Prostate gland (tissue), 2 donors: ENCODE results near the gene ZNF267. TPM values are rescaled to one million over a fixed set of nuclear protein-coding genes. Genes with fewer than 3 reads are reported as not detected.
"Not testable (repeated sequence)": the region's sequence is repeated elsewhere in the genome, so short reads cannot be mapped to it uniquely, and the experiment has no call there.

Source experiments
- DNase-seq: peaks from one replicate; pipeline ENCODE4 v3.0.0-alpha.2; 2019; ENCODE audit warnings: low spot score
- H3K27ac ChIP-seq, 2 donors: fragments of 200-600 bp; sonication (generic); 2 replicates each; pipeline ENCODE4 v1.5.1; 2017 to 2019
- H3K27me3 ChIP-seq: fragments of 200-600 bp; sonication (generic); replicated peaks from 2 replicates; pipeline ENCODE4 v1.5.1; 2019; ENCODE audit not compliant: insufficient read depth
- H3K36me3 ChIP-seq, 2 donors: fragments of 200-600 bp; sonication (generic); 1 replicate in 1 of 2; 2 replicates in 1 of 2; pipeline versions ENCODE4 v1.5.1 to v1.8.1; 2017 to 2019
- H3K4me1 ChIP-seq: fragments of 200-600 bp; sonication (generic); replicated peaks from 2 replicates; pipeline ENCODE4 v1.5.1; 2019
- H3K4me3 ChIP-seq, 2 donors: fragments of 200-600 bp; sonication (generic); 2 replicates each; pipeline ENCODE4 v1.5.1; 2017 to 2019
- H3K9me3 ChIP-seq: fragments of 200-600 bp; sonication (generic); 2 replicates; pipeline ENCODE4 v1.5.1; 2017
- POLR2A ChIP-seq: fragments of 450-650 bp; IDR thresholded peaks from one replicate; pipeline ENCODE4 v1.6.1; 2016; ENCODE audit warnings: antibody characterized with exemption, mild to moderate bottlenecking
- POLR2AphosphoS5 ChIP-seq: sonication (generic); formaldehyde crosslinking; IDR thresholded peaks from one replicate; pipeline ENCODE4 v1.6.1; 2017; ENCODE audit warnings: antibody characterized with exemption
- WGBS: methylation state at CpG from one replicate; pipeline ENCODE4 v1.1.5; 2018; 5-methylcytosine and 5-hydroxymethylcytosine counted together
- intact Hi-C: fragments of 100-400 bp; cut with DNase I; formaldehyde crosslinking; loops from one replicate; pipeline ENCODE4 v1.14.2; 2022
- total RNA-seq, 2 donors: library from RNA; depleted of rRNA; stranded (reverse); fragments of >200 nt; gene quantifications; one replicate each; pipeline ENCODE4 v1.1.0, GENCODE V29; 2016
- TF ChIP-seq, protein P1 (sequence below), 4 experiments: fragments of 200-600 bp in 2 of 4; fragments of 450-650 bp in 2 of 4; sonication (generic) in 2 of 4; IDR thresholded peaks; 1 replicate in 3 of 4; 2 replicates in 1 of 4; pipeline ENCODE4 v1.5.1; 2016 to 2019; ENCODE audit warnings: antibody characterized with exemption in 4 of 4, mild to moderate bottlenecking in 2 of 4, moderate library complexity in 2 of 4

ZNF267 gene
- total RNA-seq, 2 donors from 2014 or later: 6.9 to 21.4 TPM

DNA sequence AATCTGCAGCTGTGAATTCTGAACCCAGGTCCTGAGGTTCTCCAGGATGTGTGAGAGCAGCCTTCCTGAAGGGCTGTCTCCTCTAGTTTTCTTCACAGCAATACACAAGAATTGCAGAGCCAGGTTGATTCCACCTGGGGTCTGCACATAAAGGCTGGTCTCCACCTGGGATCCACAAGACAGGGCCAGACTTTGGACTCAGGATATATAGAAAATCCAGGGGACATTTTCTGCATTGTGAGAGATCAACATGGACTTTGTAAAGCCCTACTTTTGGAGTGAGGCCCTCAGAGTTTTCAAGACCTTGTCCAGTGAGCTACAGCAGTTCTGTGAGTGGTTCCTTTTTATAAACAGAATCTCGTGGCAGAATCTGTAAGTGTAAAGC lies 6.3 kb downstream of the ZNF267 start:
- Histone ChIP-seq H3K4me1 (no peaks in the 10 kb centered on the region), H3K9me3 (no peaks in the 10 kb centered on the region), H3K27ac (no peak overlapping the region), H3K4me3 (no peak overlapping the region), H3K36me3 (no peaks in the 10 kb centered on the region), H3K27me3 (no peaks in the 10 kb centered on the region)
- no peak for DNase-seq
- TF ChIP-seq, protein P1, sequence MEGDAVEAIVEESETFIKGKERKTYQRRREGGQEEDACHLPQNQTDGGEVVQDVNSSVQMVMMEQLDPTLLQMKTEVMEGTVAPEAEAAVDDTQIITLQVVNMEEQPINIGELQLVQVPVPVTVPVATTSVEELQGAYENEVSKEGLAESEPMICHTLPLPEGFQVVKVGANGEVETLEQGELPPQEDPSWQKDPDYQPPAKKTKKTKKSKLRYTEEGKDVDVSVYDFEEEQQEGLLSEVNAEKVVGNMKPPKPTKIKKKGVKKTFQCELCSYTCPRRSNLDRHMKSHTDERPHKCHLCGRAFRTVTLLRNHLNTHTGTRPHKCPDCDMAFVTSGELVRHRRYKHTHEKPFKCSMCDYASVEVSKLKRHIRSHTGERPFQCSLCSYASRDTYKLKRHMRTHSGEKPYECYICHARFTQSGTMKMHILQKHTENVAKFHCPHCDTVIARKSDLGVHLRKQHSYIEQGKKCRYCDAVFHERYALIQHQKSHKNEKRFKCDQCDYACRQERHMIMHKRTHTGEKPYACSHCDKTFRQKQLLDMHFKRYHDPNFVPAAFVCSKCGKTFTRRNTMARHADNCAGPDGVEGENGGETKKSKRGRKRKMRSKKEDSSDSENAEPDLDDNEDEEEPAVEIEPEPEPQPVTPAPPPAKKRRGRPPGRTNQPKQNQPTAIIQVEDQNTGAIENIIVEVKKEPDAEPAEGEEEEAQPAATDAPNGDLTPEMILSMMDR (IDR thresholded peaks at IDR 0.05): no peak
- TF ChIP-seq POLR2A: no peak
- no peak for TF ChIP-seq POLR2AphosphoS5
- 9% methylated on average over 1 of the region's 1 CpG for WGBS
- intact Hi-C loops: loop anchor here (10.0 kb wide), 3 partner anchors 165 to 895 kb away; partner anchors contain the start of genes HSD3B7 and RUSF1

DNA sequence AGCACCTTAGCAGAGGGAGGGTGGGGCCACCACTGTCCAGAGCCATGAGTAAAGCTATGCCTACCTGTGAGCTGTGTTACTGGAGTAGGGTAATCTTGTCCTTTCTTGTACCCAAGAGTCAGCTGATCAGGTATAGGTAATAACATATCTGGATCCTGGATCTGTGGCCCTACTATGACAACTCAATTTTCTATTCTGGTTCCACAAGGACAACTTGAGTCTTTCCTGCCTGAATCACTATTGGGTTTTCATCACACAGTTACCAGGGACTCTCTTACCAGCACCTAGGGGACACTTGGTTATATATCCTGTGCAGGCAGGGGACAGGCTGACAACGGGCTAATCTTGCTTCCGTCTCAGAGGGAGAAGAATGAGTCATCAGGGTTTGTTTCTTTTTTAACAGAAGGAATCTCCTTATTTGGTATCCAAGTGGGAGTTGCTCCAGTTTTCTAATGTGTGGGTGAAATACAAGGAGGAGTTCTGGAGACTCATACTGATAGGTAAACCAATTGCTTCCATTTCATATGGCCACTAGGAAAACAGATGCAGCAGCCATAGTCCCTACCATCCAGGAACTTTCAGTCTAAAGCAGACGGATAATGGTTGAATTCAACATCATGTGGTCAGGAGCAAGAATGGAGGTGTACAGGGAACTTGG lies 6.8 kb downstream of the ZNF267 start:
- intact Hi-C loops: no loop called here
- Histone ChIP-seq H3K27ac (no peak overlapping the region), H3K36me3 (no peaks in the 10 kb centered on the region), H3K9me3 (no peaks in the 10 kb centered on the region), H3K4me1 (no peaks in the 10 kb centered on the region), H3K27me3 (no peaks in the 10 kb centered on the region), H3K4me3 (no peak overlapping the region)
- DNase-seq: no peak
- 26% methylated on average over 3 of the region's 3 CpGs for WGBS
- TF ChIP-seq, protein P1 (IDR thresholded peaks at IDR 0.05): no peak
- TF ChIP-seq POLR2AphosphoS5: peak; percentile 14

DNA sequence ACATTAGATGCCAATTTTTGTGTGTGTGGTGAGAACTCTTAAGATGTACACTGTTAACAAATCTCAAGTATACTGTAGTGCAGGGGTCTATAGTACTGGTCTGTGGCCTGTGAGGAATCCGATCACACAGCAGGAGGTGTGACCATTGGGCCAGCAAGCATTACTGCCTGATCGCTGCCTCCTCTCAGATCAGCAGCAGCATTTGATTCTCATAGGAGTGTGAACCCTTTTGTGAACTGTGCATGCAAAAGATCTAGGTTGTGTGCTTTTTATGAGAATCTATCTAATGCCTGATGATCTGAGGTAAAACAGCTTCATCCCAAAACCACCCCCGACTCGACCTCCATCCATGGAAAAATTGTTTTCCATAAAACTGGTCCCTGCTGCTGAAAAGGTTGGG lies 12.6 kb downstream of the ZNF267 start:
- TF ChIP-seq POLR2A: no peak
- TF ChIP-seq, protein P1 (IDR thresholded peaks at IDR 0.05): no peak
- TF ChIP-seq POLR2AphosphoS5: no peak

DNA sequence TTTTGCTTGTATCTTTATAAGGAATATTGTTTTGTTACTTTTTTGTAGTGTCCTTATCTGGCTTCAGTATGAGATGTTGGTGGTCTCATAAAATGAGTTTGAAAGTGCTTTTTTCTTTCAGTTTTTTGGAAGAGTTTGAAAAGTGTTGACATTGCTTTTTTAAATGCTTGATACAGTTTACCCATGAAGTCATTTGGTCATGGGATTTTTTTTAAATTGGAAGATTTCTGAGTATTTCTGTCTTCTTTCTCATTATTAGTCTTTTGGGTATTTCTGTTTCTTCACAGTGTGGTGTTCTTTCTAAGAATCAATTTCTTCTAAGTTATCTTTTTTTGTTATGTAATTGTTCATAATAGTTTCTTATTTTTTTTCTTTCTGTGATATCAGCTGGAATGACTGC lies 15.1 kb downstream of the ZNF267 start:
- Histone ChIP-seq H3K27ac (no peak overlapping the region), H3K27me3 (no peaks in the 10 kb centered on the region), H3K36me3 (peaks cover 0 to 6% of the 10 kb centered on the region in 2 donors), H3K4me1 (no peaks in the 10 kb centered on the region), H3K4me3 (no peak overlapping the region), H3K9me3 (no peaks in the 10 kb centered on the region)
- no peak for TF ChIP-seq POLR2A
- no peak for TF ChIP-seq POLR2AphosphoS5
- TF ChIP-seq, protein P1 (IDR thresholded peaks at IDR 0.05): no peak
- no peak for DNase-seq
- intact Hi-C loops: no loop called here

More for the DNA sequence above, 12.6 kb downstream of the ZNF267 start:
- Histone ChIP-seq H3K27me3 (no peaks in the 10 kb centered on the region), H3K4me1 (no peaks in the 10 kb centered on the region), H3K36me3 (peaks cover 0 to 6% of the 10 kb centered on the region in 2 donors), H3K27ac (no peak overlapping the region), H3K4me3 (no peak overlapping the region), H3K9me3 (no peaks in the 10 kb centered on the region)
- intact Hi-C loops: no loop called here
- no peak for DNase-seq
- 99% methylated on average over 4 of the region's 4 CpGs for WGBS

DNA sequence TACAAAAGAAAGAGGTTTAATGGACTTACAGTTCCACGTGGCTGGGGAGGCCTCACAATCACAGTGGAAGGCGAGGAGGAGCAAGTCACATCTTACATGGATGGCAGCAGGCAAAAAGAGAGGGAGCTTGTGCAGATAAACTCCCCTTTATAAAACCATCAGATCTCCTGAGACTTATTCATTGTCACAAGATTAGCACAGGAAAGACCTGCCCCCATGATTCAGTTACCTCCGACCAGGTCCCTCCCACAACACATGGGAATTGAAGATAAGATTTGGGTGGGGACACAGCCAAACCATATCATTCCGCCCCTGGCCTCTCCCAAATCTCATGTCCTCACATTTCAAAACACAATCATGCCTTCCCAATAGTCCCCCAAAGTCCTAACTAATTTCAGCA lies 18.5 kb downstream of the ZNF267 start:
- DNase-seq, H3K4me3 ChIP-seq, H3K27ac ChIP-seq, H3K9me3 ChIP-seq, H3K36me3 ChIP-seq, H3K4me1 ChIP-seq, intact Hi-C loops, H3K27me3 ChIP-seq: not testable (repeated sequence)
- WGBS: 97% methylated on average over 4 of the region's 4 CpGs
